Mesothelial cell of epicardium (in vitro differentiated cells): Measurements from ENCODE around the gene MSRB2. TPM values are rescaled to one million over a fixed set of nuclear protein-coding genes. Genes with fewer than 3 reads are reported as not detected.

Experiments used
- DNase-seq, 2 experiments: peaks; one replicate each; pipeline ENCODE4 v3.0.0; 2021; ENCODE audit warnings: low spot score in 2 of 2; ENCODE audit not compliant: unreplicated experiment in 2 of 2
- H3K27ac Mint-ChIP-seq: 2 replicates; pipeline ENCODE4 v1.8.0; 2021; ENCODE audit warnings: mixed read lengths
- H3K27me3 Mint-ChIP-seq: 2 replicates; pipeline ENCODE4 v1.8.0; 2021; ENCODE audit warnings: low read depth, mixed read lengths
- H3K36me3 Mint-ChIP-seq: 2 replicates; pipeline ENCODE4 v1.8.0; 2021; ENCODE audit warnings: mixed read lengths
- H3K4me1 Mint-ChIP-seq: 2 replicates; pipeline ENCODE4 v1.8.0; 2021; ENCODE audit warnings: mixed read lengths
- H3K4me3 Mint-ChIP-seq: 2 replicates; pipeline ENCODE4 v1.8.0; 2021; ENCODE audit warnings: mild to moderate bottlenecking, moderate library complexity, mixed read lengths
- H3K9me3 Mint-ChIP-seq: 2 replicates; pipeline ENCODE4 v1.8.0; 2021; ENCODE audit warnings: mixed read lengths
- CTCF ChIP-seq: fragments of 200-600 bp; sonication (generic); IDR thresholded peaks from one replicate; pipeline ENCODE4 v1.5.0; 2021; ENCODE audit warnings: antibody characterized with exemption; ENCODE audit not compliant: unreplicated experiment
- total RNA-seq: library from RNA; stranded (reverse); gene quantifications from 3 replicates; pipeline ENCODE4 v1.2.1, GENCODE V29; 2021

The MSRB2 gene
- total RNA-seq, 1 donor from 2014 or later: 33.9 TPM

DNA sequence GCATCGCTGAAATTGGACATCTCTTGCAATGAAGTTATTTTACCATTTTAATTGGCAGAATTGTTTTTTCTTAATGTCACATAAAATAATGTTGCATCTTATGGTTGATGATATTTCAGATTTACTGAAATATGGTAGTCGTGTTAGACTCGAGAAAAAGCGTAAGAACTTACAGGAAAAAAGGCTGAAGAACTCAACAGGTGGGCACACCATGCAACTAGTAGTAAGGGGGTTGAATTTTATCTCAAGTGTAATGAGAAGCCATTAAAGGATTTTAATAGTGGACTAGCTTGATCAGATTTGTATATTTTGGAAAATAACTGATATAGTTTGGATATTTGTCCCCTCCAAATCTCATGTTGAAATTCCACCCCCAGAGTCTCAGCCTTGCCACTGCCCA lies 41.1 kb downstream of the MSRB2 start:
- no peak for TF ChIP-seq CTCF
- Mint-ChIP-seq H3K9me3 (peaks cover 25% of the 10 kb centered on the region), H3K27ac (no peak overlapping the region), H3K27me3 (peaks cover 20% of the 10 kb centered on the region), H3K4me3 (no peak overlapping the region), H3K36me3 (peaks cover 3% of the 10 kb centered on the region), H3K4me1 (no peaks in the 10 kb centered on the region)
- DNase-seq: no peak

- Mint-ChIP-seq H3K4me3 (no peak overlapping the region), H3K9me3 (peaks cover 21% of the 10 kb centered on the region), H3K27me3 (peaks cover 41% of the 10 kb centered on the region), H3K27ac (no peak overlapping the region), H3K4me1 (no peaks in the 10 kb centered on the region), H3K36me3 (no peaks in the 10 kb centered on the region)
- TF ChIP-seq CTCF: no peak
- DNase-seq: no peak
Observed at GRCh38 chr10:23139677-23140076, 44.3 kb downstream of the MSRB2 start.

DNA sequence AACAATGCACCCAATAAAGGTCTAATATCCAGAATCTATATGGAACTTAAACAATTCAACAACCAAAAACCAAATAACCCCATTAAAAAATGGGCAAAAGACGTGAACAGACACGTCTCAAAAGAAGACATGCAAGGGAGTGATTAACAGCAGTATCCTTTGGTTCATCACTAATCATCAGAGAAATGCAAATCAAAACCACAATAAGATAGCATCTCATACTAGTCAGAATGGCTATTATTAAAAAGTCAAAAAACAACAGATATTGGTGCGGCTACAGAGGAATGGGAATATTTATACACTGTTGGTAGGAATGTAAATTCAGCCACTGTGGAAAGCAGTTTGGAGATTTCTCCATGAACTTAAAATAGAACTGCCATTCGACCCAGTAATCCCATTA lies 46.6 kb downstream of the MSRB2 start:
- DNase-seq: no peak
- Mint-ChIP-seq H3K4me3 (no peak overlapping the region), H3K9me3 (peaks cover 14% of the 10 kb centered on the region), H3K4me1 (no peaks in the 10 kb centered on the region), H3K36me3 (no peaks in the 10 kb centered on the region), H3K27me3 (peaks cover 56% of the 10 kb centered on the region), H3K27ac (no peak overlapping the region)
- no peak for TF ChIP-seq CTCF

DNA sequence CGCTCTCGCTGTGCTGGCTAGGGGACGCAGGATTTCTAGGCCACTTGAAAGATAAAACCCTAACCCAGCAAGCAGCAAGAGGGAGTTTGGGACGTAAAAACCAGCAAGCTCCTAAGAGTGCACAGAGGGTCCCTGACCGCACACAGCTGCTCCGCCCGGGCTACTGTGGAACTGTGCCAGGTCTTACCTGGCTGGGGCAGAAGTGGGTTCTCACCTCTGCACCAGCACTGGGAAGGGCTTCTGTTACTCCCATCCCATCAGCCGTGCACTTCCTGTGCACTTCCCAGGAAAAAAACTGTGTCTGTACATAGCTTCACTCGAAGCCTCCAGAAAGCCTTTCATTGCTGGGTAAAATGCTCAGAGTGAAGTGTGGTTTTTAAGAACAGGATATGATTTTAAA lies 50.9 kb downstream of the MSRB2 start:
- no peak for TF ChIP-seq CTCF
- Mint-ChIP-seq H3K4me1 (no peaks in the 10 kb centered on the region), H3K27me3 (peaks cover 64% of the 10 kb centered on the region), H3K36me3 (no peaks in the 10 kb centered on the region), H3K4me3 (no peak overlapping the region), H3K9me3 (peaks cover under 1% of the 10 kb centered on the region), H3K27ac (no peak overlapping the region)
- no peak for DNase-seq

- no peaks in the 10 kb centered on the region for H3K36me3 Mint-ChIP-seq
- H3K4me1 Mint-ChIP-seq: no peaks in the 10 kb centered on the region
- no peak for TF ChIP-seq CTCF
- H3K27ac Mint-ChIP-seq: no peak overlapping the region
- no peaks in the 10 kb centered on the region for H3K9me3 Mint-ChIP-seq
- no peak for DNase-seq
- no peak overlapping the region for H3K4me3 Mint-ChIP-seq
- H3K27me3 Mint-ChIP-seq: peaks cover 62% of the 10 kb centered on the region
Observed at GRCh38 chr10:23147035-23147434, 51.7 kb downstream of the MSRB2 start.

DNA sequence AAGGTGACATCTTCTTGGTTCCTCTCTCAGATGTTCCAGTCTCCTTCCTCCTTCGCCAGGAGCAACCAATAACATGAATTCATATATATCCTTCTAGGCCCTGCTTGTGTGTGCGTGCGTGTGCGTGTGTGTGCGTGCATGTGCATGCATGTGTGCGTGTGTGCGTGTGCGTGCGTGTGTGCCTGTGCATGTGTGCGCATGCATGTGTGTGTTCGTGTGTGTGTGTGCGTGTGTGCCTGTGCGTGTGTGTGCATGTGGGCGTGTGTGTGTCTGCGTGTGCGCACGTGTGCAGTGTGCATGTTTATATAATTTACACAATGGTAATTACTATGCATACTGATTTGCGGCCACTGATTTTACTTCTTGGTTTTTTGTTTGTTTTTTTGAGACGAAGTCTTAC lies 52.8 kb downstream of the MSRB2 start:
- H3K9me3 Mint-ChIP-seq: no peaks in the 10 kb centered on the region
- H3K27ac Mint-ChIP-seq: no peak overlapping the region
- H3K4me1 Mint-ChIP-seq: no peaks in the 10 kb centered on the region
- no peak for TF ChIP-seq CTCF
- peaks cover 56% of the 10 kb centered on the region for H3K27me3 Mint-ChIP-seq
- H3K36me3 Mint-ChIP-seq: no peaks in the 10 kb centered on the region
- no peak for DNase-seq
- no peak overlapping the region for H3K4me3 Mint-ChIP-seq
